NCI-H748 (cell line): Measurements from ENCODE around the gene DNAJC11.

Experiments used
- DNase-seq: peaks from one replicate; lab custom pipeline; 2025; ENCODE audit not compliant: unreplicated experiment; lab: John Stamatoyannopoulos, UW

The DNAJC11 gene

GRCh38 chr1:6587261-6588005 is 114.2 kb downstream of the DNAJC11 start:
- DNase-seq = no peak

GRCh38 chr1:6586404-6586816 is 115.2 kb downstream of the DNAJC11 start:
- DNase-seq = no peak

- no peak for DNase-seq
Measured at GRCh38 chr1:6585841-6586240, 115.8 kb downstream of the DNAJC11 start.

- no peak for DNase-seq
Measured at GRCh38 chr1:6585081-6585722, 116.4 kb downstream of the DNAJC11 start.
